Measurements from ENCODE around the gene KSR1. TPM values are rescaled to one million over a fixed set of nuclear protein-coding genes. Genes with fewer than 3 reads are reported as not detected.
"Not testable (repeated sequence)": the region's sequence is repeated elsewhere in the genome, so short reads cannot be mapped to it uniquely, and the experiment has no call there.

Gene KSR1
- total RNA-seq, 2 experiments from 2014 or later, result 179 to 189 TPM

DNA sequence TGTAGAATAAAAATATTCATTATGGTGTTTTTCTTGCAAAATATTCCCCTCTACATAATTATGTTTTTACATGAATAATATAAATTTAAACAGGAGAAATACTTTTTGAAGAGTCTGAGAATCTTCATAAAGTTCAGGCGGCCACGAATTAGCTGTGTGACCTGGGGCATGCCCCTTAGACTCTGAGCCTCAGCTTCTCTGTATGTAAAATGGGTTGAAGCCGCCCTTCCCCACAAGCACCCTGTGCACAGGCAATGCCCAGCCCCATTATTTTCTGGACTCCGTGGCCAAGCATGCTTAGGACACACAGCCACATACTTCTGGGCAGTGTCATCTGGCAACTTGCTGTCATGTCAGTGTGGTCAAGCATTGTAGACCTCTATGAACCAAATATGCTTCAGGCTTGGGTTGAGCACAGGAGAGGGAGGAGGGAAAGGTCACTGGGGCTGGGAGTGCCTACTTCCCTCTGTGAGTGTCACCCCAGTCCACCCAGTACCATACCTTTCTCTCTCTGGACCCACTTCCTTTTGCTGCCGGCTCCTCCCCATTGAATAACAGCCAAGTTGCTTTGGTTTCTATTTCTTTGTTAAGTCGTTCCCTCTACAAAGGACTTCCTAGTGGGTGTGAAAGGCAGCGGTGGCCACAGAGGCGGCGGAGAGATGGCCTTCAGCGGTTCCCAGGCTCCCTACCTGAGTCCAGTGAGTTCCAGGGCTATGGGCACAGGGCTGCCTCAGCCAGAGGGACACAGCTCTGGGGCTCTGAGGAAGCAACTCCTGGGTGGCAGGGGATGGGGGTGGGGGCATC lies 174.6 kb downstream of the KSR1 start, which contains the start of gene LGALS9:
LGALS9 (plus strand) TSS at position 582 of the 804 bp plus-strand sequence; CDS start at position 660, 78 bp downstream.
- intact Hi-C loops (cut with micrococcal nuclease), result loop anchor here (2.0 kb wide), 1 partner anchor 18 kb away; no protein-coding TSS in a partner anchor
- H3K4me1 Mint-ChIP-seq (ENCODE audit: low read depth), result peaks cover 47% of the 10 kb centered on the region
- no peaks in the 10 kb centered on the region for H3K9me3 Mint-ChIP-seq
- CTCF ChIA-PET, result interaction anchor here (0.9 to 1.8 kb wide), 6 partner anchors 9 to 394 kb away, joined by 3 to 7 read pairs (median 4); no protein-coding TSS in a partner anchor
- peaks cover 15% of the 10 kb centered on the region for H3K36me3 Mint-ChIP-seq (ENCODE audit: low read depth)
- H3K27me3 Mint-ChIP-seq (ENCODE audit: low read depth), result no peaks in the 10 kb centered on the region
- H3K27ac Mint-ChIP-seq, result peak within 1 kb of the TSS; percentile 80
- H3K4me3 Mint-ChIP-seq, result peak within 1 kb of the TSS; percentile 81
- peak; percentile 61 for DNase-seq

DNA sequence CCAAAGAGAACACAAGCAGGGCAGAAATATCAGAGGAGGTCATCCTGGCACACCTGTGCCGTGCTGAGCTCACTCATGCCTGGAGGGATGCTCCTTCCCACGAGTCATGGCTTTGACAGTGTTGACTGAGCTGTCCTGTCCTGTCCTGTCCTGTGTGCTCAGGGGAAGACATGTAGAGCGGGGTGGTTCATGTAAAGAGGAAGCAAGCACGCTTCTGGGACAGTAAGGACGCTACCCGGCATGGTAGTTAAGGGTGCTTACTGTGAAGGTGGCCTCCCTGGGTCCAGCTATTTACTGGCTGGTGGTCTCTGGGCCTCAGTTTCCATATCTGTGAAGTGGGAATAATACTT lies 175.1 kb downstream of the KSR1 start:
- Mint-ChIP-seq H3K4me1 (ENCODE audit: low read depth) (peaks cover 47% of the 10 kb centered on the region), H3K9me3 (no peaks in the 10 kb centered on the region), H3K36me3 (ENCODE audit: low read depth) (peaks cover 15% of the 10 kb centered on the region), H3K4me3 (peak overlapping the region; percentile 81), H3K27me3 (ENCODE audit: low read depth) (no peaks in the 10 kb centered on the region), H3K27ac (peak overlapping the region; percentile 80)
- DNase-seq, result peak; percentile 55
- CTCF ChIA-PET, result interaction anchor here (0.9 to 2.8 kb wide), 8 partner anchors 9 to 395 kb away, joined by 3 to 12 read pairs (median 4); no protein-coding TSS in a partner anchor
- intact Hi-C loops (cut with micrococcal nuclease), result loop anchor here (2.0 kb wide), 1 partner anchor 19 kb away; no protein-coding TSS in a partner anchor

GRCh38 chr17:27631897-27632725 lies 175.9 kb downstream of the KSR1 start:
- H3K4me3 Mint-ChIP-seq, result peak overlapping the region; percentile 81
- CTCF ChIA-PET, result interaction anchor here (0.7 to 2.8 kb wide), 10 partner anchors 11 to 396 kb away, joined by 3 to 12 read pairs (median 4); no protein-coding TSS in a partner anchor
- peak overlapping the region; percentile 80 for H3K27ac Mint-ChIP-seq
- H3K4me1 Mint-ChIP-seq (ENCODE audit: low read depth), result peaks cover 47% of the 10 kb centered on the region
- peaks cover 15% of the 10 kb centered on the region for H3K36me3 Mint-ChIP-seq (ENCODE audit: low read depth)
- no peaks in the 10 kb centered on the region for H3K9me3 Mint-ChIP-seq
- intact Hi-C loops (cut with micrococcal nuclease), result loop anchor here (2.0 kb wide), 1 partner anchor 19 kb away; no protein-coding TSS in a partner anchor
- peak; percentile 28 for DNase-seq
- H3K27me3 Mint-ChIP-seq (ENCODE audit: low read depth), result no peaks in the 10 kb centered on the region

GRCh38 chr17:27632766-27633165 lies 176.5 kb downstream of the KSR1 start:
- H3K27ac Mint-ChIP-seq; intact Hi-C loops (cut with micrococcal nuclease); DNase-seq; H3K27me3 Mint-ChIP-seq (ENCODE audit: low read depth); H3K9me3 Mint-ChIP-seq: not testable (repeated sequence)
- H3K4me3 Mint-ChIP-seq, result peak overlapping the region; percentile 19
- CTCF ChIA-PET, result interaction anchor here (0.9 to 2.8 kb wide), 9 partner anchors 12 to 396 kb away, joined by 3 to 12 read pairs (median 4); no protein-coding TSS in a partner anchor
- peaks cover 47% of the 10 kb centered on the region for H3K4me1 Mint-ChIP-seq (ENCODE audit: low read depth)
- H3K36me3 Mint-ChIP-seq (ENCODE audit: low read depth), result peaks cover 15% of the 10 kb centered on the region

- Mint-ChIP-seq H3K36me3 (ENCODE audit: low read depth) (peaks cover 15% of the 10 kb centered on the region), H3K27ac (no peak overlapping the region), H3K4me3 (peak overlapping the region; percentile 19), H3K4me1 (ENCODE audit: low read depth) (peaks cover 47% of the 10 kb centered on the region), H3K27me3 (ENCODE audit: low read depth) (no peaks in the 10 kb centered on the region), H3K9me3 (no peaks in the 10 kb centered on the region)
- CTCF ChIA-PET, result interaction anchor here (0.9 to 2.8 kb wide), 7 partner anchors 20 to 397 kb away, joined by 3 to 12 read pairs (median 4); no protein-coding TSS in a partner anchor
- no peak for DNase-seq
- intact Hi-C loops (cut with micrococcal nuclease), result no loop called here
Measured at GRCh38 chr17:27633312-27634025, 177.2 kb downstream of the KSR1 start.

DNA sequence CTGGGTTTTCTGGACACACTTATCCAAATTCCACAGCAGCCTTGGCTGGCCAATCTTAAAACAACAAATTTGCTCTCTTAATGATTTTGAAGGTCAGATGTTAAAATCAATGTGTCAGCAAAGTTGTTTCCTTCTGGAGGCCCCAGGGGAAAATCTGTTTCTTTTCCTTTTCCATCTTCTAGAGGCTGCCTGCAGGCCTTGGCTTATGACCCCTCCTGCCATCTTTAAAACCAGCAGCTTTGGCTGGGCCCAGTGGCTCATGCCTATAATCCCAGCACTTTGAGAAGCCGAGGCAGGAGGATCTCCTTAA lies 177.7 kb downstream of the KSR1 start:
- Mint-ChIP-seq H3K9me3 (no peaks in the 10 kb centered on the region), H3K27me3 (ENCODE audit: low read depth) (no peaks in the 10 kb centered on the region), H3K4me1 (ENCODE audit: low read depth) (peaks cover 44% of the 10 kb centered on the region), H3K4me3 (no peak overlapping the region), H3K36me3 (ENCODE audit: low read depth) (peaks cover 15% of the 10 kb centered on the region), H3K27ac (no peak overlapping the region)
- DNase-seq, result no peak
- intact Hi-C loops (cut with micrococcal nuclease), result no loop called here
- CTCF ChIA-PET, result interaction anchor here (1.4 to 2.8 kb wide), 2 partner anchors 20 to 34 kb away, joined by 4 to 12 read pairs; no protein-coding TSS in a partner anchor

GRCh38 chr17:27634776-27635175 lies 178.5 kb downstream of the KSR1 start:
- Mint-ChIP-seq H3K4me3 (no peak overlapping the region), H3K27me3 (ENCODE audit: low read depth) (no peaks in the 10 kb centered on the region), H3K9me3 (no peaks in the 10 kb centered on the region), H3K4me1 (ENCODE audit: low read depth) (peaks cover 40% of the 10 kb centered on the region), H3K36me3 (ENCODE audit: low read depth) (peaks cover 12% of the 10 kb centered on the region), H3K27ac (no peak overlapping the region)
- no peak for DNase-seq
- CTCF ChIA-PET, result interaction anchor here (0.6 to 1.6 kb wide), 3 partner anchors 125 to 254 kb away, joined by 3 to 5 read pairs (median 3); no protein-coding TSS in a partner anchor
- intact Hi-C loops (cut with micrococcal nuclease), result no loop called here

- Mint-ChIP-seq H3K9me3 (no peaks in the 10 kb centered on the region), H3K4me1 (ENCODE audit: low read depth) (peaks cover 38% of the 10 kb centered on the region), H3K36me3 (ENCODE audit: low read depth) (peaks cover 15% of the 10 kb centered on the region), H3K27me3 (ENCODE audit: low read depth) (no peaks in the 10 kb centered on the region), H3K27ac (peak overlapping the region; percentile 36), H3K4me3 (no peak overlapping the region)
- DNase-seq, result no peak
- intact Hi-C loops (cut with micrococcal nuclease), result no loop called here
- CTCF ChIA-PET, result interaction anchor here (0.6 to 1.6 kb wide), 3 partner anchors 125 to 255 kb away, joined by 3 to 5 read pairs (median 3); no protein-coding TSS in a partner anchor
Measured at GRCh38 chr17:27635275-27635823, 179.1 kb downstream of the KSR1 start.

- H3K36me3 Mint-ChIP-seq (ENCODE audit: low read depth), result peaks cover 15% of the 10 kb centered on the region
- H3K9me3 Mint-ChIP-seq; intact Hi-C loops (cut with micrococcal nuclease); H3K27me3 Mint-ChIP-seq (ENCODE audit: low read depth); H3K4me3 Mint-ChIP-seq; DNase-seq; H3K27ac Mint-ChIP-seq: not testable (repeated sequence)
- peaks cover 32% of the 10 kb centered on the region for H3K4me1 Mint-ChIP-seq (ENCODE audit: low read depth)
- CTCF ChIA-PET, result interaction anchor here (0.9 to 1.6 kb wide), 2 partner anchors 124 to 256 kb away, joined by 3 to 5 read pairs; no protein-coding TSS in a partner anchor
Measured at GRCh38 chr17:27636005-27636520, 179.8 kb downstream of the KSR1 start.

DNA sequence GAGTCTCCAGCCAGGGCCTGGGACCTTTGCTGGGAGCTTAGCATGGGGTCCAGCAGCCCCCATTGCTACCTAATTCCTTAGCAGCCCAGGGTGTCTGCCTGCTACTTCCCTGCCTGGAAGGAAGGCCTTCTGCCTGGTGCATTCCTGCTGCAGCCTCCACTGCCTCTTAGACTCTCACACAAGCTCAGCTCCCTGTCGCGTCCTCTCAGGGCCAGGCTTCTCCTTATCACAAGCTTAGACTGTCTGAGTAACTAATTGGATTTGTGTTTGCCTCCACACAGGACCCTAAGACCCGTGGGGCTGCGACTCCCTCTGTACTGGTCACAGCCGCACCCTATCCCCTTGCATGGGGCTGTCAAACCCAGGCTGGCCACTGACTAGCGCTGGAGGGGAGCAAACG lies 181.6 kb downstream of the KSR1 start:
- H3K27me3 Mint-ChIP-seq (ENCODE audit: low read depth); H3K36me3 Mint-ChIP-seq (ENCODE audit: low read depth); DNase-seq; H3K27ac Mint-ChIP-seq; H3K9me3 Mint-ChIP-seq; intact Hi-C loops (cut with micrococcal nuclease); H3K4me3 Mint-ChIP-seq: not testable (repeated sequence)
- CTCF ChIA-PET, result interaction anchor here (4.9 kb wide), 1 partner anchor 14 kb away, joined by 25 read pairs; no protein-coding TSS in a partner anchor
- peaks cover 20% of the 10 kb centered on the region for H3K4me1 Mint-ChIP-seq (ENCODE audit: low read depth)

DNA sequence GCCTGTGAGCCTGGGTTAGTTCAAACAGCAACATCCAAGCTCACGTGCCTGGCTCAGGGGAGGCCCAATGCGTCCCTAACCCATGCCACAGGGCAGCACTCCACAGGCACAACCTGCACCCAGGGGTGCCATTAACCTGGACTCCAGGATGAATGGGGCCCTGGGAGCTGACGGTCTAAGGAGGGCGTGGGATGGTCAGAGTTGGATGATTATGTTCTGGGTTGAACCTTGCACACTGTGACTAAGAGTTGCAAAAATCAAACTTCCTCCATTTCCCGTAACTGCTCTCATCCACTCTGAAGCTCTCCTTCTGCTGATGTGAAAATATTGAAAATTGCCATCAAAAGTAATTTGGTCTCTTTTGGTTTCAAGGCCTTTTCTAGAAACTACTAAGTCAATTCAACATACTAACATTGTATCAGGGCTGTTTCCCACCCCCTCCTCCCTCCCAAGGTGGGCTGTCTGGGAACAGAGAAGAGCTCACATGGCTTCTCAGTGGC lies 182.2 kb downstream of the KSR1 start:
- peaks cover 13% of the 10 kb centered on the region for H3K4me1 Mint-ChIP-seq (ENCODE audit: low read depth)
- DNase-seq; H3K27me3 Mint-ChIP-seq (ENCODE audit: low read depth); intact Hi-C loops (cut with micrococcal nuclease); H3K4me3 Mint-ChIP-seq; H3K36me3 Mint-ChIP-seq (ENCODE audit: low read depth); H3K27ac Mint-ChIP-seq; H3K9me3 Mint-ChIP-seq: not testable (repeated sequence)
- CTCF ChIA-PET, result interaction anchor here (4.9 kb wide), 1 partner anchor 13 kb away, joined by 25 read pairs; no protein-coding TSS in a partner anchor
